GM12878 (cell line): ENCODE data around the gene TOMT. TPM values are rescaled to one million over a fixed set of nuclear protein-coding genes. Genes with fewer than 3 reads are reported as not detected.

Source experiments
- ATAC-seq: fragments of 200-7000 bp; cut with Tn5 transposase; 3 replicates; pipeline ENCODE4 v1.9.1; 2020; ENCODE audit warnings: mild to moderate bottlenecking, moderate library complexity
- BruUV-seq: library from RNA; stranded (reverse); fragments of 400-500 nt; replicated peaks from 2 replicates; lab custom pipeline; 2021; lab: Mats Ljungman, UMichigan
- CTCF ChIA-PET: fragments of 300-600 bp; sonication (Branson Sonifier 250); formaldehyde crosslinking; extraction: SDS; loops from one replicate; lab custom pipeline; 2021; ENCODE audit warnings: inconsistent platforms; lab: Yijun Ruan, JAX
- POLR2A ChIA-PET: fragments of 350-600 bp; formaldehyde crosslinking; extraction: SDS; loops from one replicate; lab custom pipeline; 2021; ENCODE audit warnings: inconsistent platforms; lab: Charles Lee
- RAD21 ChIA-PET: fragments of 300-600 bp; sonication (Branson Sonifier 250); formaldehyde crosslinking; loops from one replicate; lab custom pipeline; 2023; ENCODE audit warnings: antibody characterized with exemption; ENCODE audit not compliant: unreplicated experiment; lab: Charles Lee
- SMC1A ChIA-PET: fragments of 300-600 bp; sonication (Branson Sonifier 250); formaldehyde crosslinking; loops from one replicate; lab custom pipeline; 2023; ENCODE audit not compliant: unreplicated experiment, uncharacterized antibody; lab: Charles Lee
- DNase-seq: peaks from one replicate; pipeline ENCODE4 v3.0.0-alpha.2; 2011; ENCODE audit warnings: low read depth, low spot score
- FAIRE-seq: peaks from 3 replicates; lab custom pipeline; 2011; peaks lifted over from hg19 to GRCh38; lab: Jason Lieb, UNC
- H2AFZ ChIP-seq: 2 replicates; pipeline ENCODE4 v1.6.0; 2011; ENCODE audit warnings: low read depth, low read length, control low read depth; ENCODE audit not compliant: control insufficient read depth
- H3K27ac ChIP-seq: 2 replicates; pipeline ENCODE4 v1.5.1; 2011; ENCODE audit warnings: control low read depth; ENCODE audit not compliant: control insufficient read depth, insufficient read depth
- H3K27me3 ChIP-seq, 2 experiments: replicated peaks in 1 of 2; 2 replicates each; pipeline versions ENCODE4 v1.6.0 to v1.6.1; 2011; ENCODE audit warnings: low read length in 1 of 2; ENCODE audit not compliant: control insufficient read depth in 2 of 2, insufficient read depth in 2 of 2
- H3K36me3 ChIP-seq, 2 experiments: 2 replicates each; pipeline ENCODE4 v1.5.1; 2011; ENCODE audit warnings: low read length in 1 of 2; ENCODE audit not compliant: control insufficient read depth in 2 of 2, insufficient read depth in 2 of 2
- H3K4me1 ChIP-seq: 2 replicates; pipeline ENCODE4 v1.6.1; 2011; ENCODE audit warnings: mild to moderate bottlenecking, low read length, moderate library complexity, mixed read lengths; ENCODE audit not compliant: control insufficient read depth, insufficient read depth
- H3K4me2 ChIP-seq: 2 replicates; pipeline ENCODE4 v1.6.0; 2011; ENCODE audit warnings: control low read depth; ENCODE audit not compliant: control insufficient read depth, insufficient read depth
- H3K4me3 ChIP-seq: fragments of 200-600 bp; sonication (generic); 2 replicates; pipeline ENCODE4 v1.5.1; 2016
- H3K79me2 ChIP-seq: 2 replicates; pipeline ENCODE4 v1.6.0; 2011; ENCODE audit warnings: low read length; ENCODE audit not compliant: control insufficient read depth, insufficient read depth
- H3K9ac ChIP-seq: 2 replicates; pipeline ENCODE4 v1.8.0; 2011; ENCODE audit warnings: low read length, control low read depth, mixed read lengths; ENCODE audit not compliant: control insufficient read depth, insufficient read depth
- H3K9me3 ChIP-seq: replicated peaks from 3 replicates; pipeline ENCODE4 v1.5.1; 2011; ENCODE audit warnings: mild to moderate bottlenecking, low read length; ENCODE audit not compliant: control insufficient read depth, insufficient read depth
- H4K20me1 ChIP-seq: 2 replicates; pipeline ENCODE4 v1.6.0; 2011; ENCODE audit not compliant: control insufficient read depth, insufficient read depth
- ATF7 ChIP-seq: fragments of 450-650 bp; IDR thresholded peaks from 2 replicates; pipeline ENCODE4 v1.6.1; 2016; ENCODE audit warnings: low read depth, mild to moderate bottlenecking
- BACH1 ChIP-seq: fragments of 450-650 bp; IDR thresholded peaks from 2 replicates; pipeline ENCODE4 v1.6.1; 2017; ENCODE audit warnings: mild to moderate bottlenecking, borderline replicate concordance
- CBFB ChIP-seq: IDR thresholded peaks from 2 replicates; pipeline ENCODE4 v1.6.1; 2016; ENCODE audit warnings: antibody characterized with exemption, low read depth
- DPF2 ChIP-seq: fragments of 450-650 bp; IDR thresholded peaks from 2 replicates; pipeline ENCODE4 v1.6.1; 2017; ENCODE audit warnings: mild to moderate bottlenecking
- GABPA ChIP-seq: IDR thresholded peaks from 2 replicates; pipeline ENCODE4 v1.6.1; 2014; ENCODE audit warnings: antibody characterized with exemption, low read depth, mild to moderate bottlenecking, inconsistent platforms
- HDAC6 ChIP-seq: fragments of 200-600 bp; sonication (generic); IDR thresholded peaks from one replicate; pipeline ENCODE4 v1.8.0; 2017; ENCODE audit warnings: antibody characterized with exemption; ENCODE audit not compliant: unreplicated experiment
- JUNB ChIP-seq: IDR thresholded peaks from 2 replicates; pipeline ENCODE4 v1.6.1; 2016; ENCODE audit warnings: antibody characterized with exemption, mild to moderate bottlenecking
- KDM1A ChIP-seq: fragments of 200-600 bp; sonication (generic); IDR thresholded peaks from 2 replicates; pipeline ENCODE4 v1.6.1; 2016; ENCODE audit warnings: borderline replicate concordance
- NFIC ChIP-seq: IDR thresholded peaks from 2 replicates; pipeline ENCODE4 v1.6.1; 2012; ENCODE audit warnings: low read depth, mild to moderate bottlenecking, inconsistent platforms, low read length, moderate library complexity
- POLR2AphosphoS2 ChIP-seq: IDR thresholded peaks from 2 replicates; pipeline ENCODE4 v1.6.1; 2011; ENCODE audit warnings: low read depth, mild to moderate bottlenecking, low read length, improper control_type of control experiment, moderate library complexity
- POU2F2 ChIP-seq: IDR thresholded peaks from 3 replicates; pipeline ENCODE4 v1.6.1; 2011; ENCODE audit warnings: low read depth, mild to moderate bottlenecking, low read length, borderline replicate concordance
- SUPT20H ChIP-seq: IDR thresholded peaks from 2 replicates; pipeline ENCODE4 v1.6.1; 2011; ENCODE audit warnings: low read depth, mild to moderate bottlenecking, low read length, moderate library complexity, borderline replicate concordance; ENCODE audit not compliant: control insufficient read depth
- TARDBP ChIP-seq: IDR thresholded peaks from 2 replicates; pipeline ENCODE4 v1.6.1; 2016; ENCODE audit warnings: borderline replicate concordance
- WGBS: methylation state at CpG from one replicate; pipeline ENCODE4 v1.1.6; 2016; ENCODE audit warnings: low lambda C conversion rate; ENCODE audit not compliant: insufficient replicate concordance, insufficient coverage; ENCODE audit errors: missing lambda C conversion rate; 5-methylcytosine and 5-hydroxymethylcytosine counted together
- in situ Hi-C: fragments of 300-500 bp; cut with MboI; formaldehyde crosslinking; loops from 9 replicates; pipeline ENCODE4 v1.14.3; 2018; ENCODE audit warnings: mixed read lengths
- intact Hi-C: fragments of 100-400 bp; cut with micrococcal nuclease; formaldehyde crosslinking; loops from one replicate; pipeline ENCODE4 v1.14.2; 2022; ENCODE audit not compliant: unreplicated experiment
- polyA plus RNA-seq, 11 experiments: library from polyadenylated mRNA; depleted of rRNA in 4 of 11; unstranded in 6 of 11; stranded (reverse) in 5 of 11; fragments of >200 nt; fragmentation: Nextera tagmentation in 4 of 11; fragmentation: Illumina TruSeq in 1 of 11; extraction: Ambion mirVana in 4 of 11; extraction: Trizol in 1 of 11; gene quantifications; 1 replicate in 1 of 11; 2 replicates in 10 of 11; pipeline versions ENCODE4 v1.2.1 to v1.2.3, GENCODE V29; 2011 to 2016; ENCODE audit warnings: inconsistent platforms in 2 of 11, missing spikeins in 2 of 11, low read depth in 1 of 11
- total RNA-seq, 4 experiments: library from RNA; depleted of rRNA in 3 of 4; stranded (reverse); fragments of >200 nt in 3 of 4; fragmentation: Illumina TruSeq in 1 of 4; extraction: Trizol in 1 of 4; gene quantifications; 2 replicates each; pipeline versions ENCODE4 v1.2.1 to v1.2.3, GENCODE V29; 2013 to 2021
- TF ChIP-seq, protein P1 (sequence below): fragments of 150-350 bp; IDR thresholded peaks from 2 replicates; pipeline ENCODE4 v1.6.1; 2016; ENCODE audit warnings: low read depth, low read length
- TF ChIP-seq, protein P2 (sequence below): fragments of 450-650 bp; IDR thresholded peaks from 2 replicates; pipeline ENCODE4 v1.6.1; 2018; ENCODE audit warnings: borderline replicate concordance, mild to moderate bottlenecking; ENCODE audit not compliant: partially characterized antibody
- TF ChIP-seq, protein P3 (sequence below): IDR thresholded peaks from 2 replicates; pipeline ENCODE4 v1.6.1; 2011; ENCODE audit warnings: low read depth, mild to moderate bottlenecking, low read length, moderate library complexity, borderline replicate concordance; ENCODE audit errors: extremely low read depth
- TF ChIP-seq, protein P4 (sequence below): IDR thresholded peaks from 2 replicates; pipeline ENCODE4 v1.6.1; 2011; ENCODE audit warnings: borderline replicate concordance, low read depth, mild to moderate bottlenecking, moderate library complexity, mixed read lengths, low read length; ENCODE audit not compliant: insufficient read depth; ENCODE audit errors: extremely low read length

The TOMT gene
- total and polyA plus RNA-seq, 10 of the 15 experiments (the other 5 are each of a cell fraction or from before 2014, with no cell fraction given), result not detected

DNA sequence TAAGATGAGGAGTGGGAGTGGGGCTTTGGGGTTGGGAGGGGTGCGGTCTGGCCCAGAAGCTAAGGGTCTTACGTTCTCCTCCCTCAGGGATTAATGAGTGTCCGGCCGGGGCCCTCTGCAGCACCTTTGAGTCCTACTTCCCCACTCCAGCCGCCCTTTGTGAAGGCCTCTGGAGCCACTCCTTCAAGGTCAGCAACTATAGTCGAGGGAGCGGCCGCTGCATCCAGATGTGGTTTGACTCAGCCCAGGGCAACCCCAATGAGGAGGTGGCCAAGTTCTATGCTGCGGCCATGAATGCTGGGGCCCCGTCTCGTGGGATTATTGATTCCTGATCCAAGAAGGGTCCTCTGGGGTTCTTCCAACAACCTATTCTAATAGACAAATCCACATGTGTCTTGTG, 33.8 kb downstream of the TOMT start (continued):
- TF ChIP-seq, protein P1, sequence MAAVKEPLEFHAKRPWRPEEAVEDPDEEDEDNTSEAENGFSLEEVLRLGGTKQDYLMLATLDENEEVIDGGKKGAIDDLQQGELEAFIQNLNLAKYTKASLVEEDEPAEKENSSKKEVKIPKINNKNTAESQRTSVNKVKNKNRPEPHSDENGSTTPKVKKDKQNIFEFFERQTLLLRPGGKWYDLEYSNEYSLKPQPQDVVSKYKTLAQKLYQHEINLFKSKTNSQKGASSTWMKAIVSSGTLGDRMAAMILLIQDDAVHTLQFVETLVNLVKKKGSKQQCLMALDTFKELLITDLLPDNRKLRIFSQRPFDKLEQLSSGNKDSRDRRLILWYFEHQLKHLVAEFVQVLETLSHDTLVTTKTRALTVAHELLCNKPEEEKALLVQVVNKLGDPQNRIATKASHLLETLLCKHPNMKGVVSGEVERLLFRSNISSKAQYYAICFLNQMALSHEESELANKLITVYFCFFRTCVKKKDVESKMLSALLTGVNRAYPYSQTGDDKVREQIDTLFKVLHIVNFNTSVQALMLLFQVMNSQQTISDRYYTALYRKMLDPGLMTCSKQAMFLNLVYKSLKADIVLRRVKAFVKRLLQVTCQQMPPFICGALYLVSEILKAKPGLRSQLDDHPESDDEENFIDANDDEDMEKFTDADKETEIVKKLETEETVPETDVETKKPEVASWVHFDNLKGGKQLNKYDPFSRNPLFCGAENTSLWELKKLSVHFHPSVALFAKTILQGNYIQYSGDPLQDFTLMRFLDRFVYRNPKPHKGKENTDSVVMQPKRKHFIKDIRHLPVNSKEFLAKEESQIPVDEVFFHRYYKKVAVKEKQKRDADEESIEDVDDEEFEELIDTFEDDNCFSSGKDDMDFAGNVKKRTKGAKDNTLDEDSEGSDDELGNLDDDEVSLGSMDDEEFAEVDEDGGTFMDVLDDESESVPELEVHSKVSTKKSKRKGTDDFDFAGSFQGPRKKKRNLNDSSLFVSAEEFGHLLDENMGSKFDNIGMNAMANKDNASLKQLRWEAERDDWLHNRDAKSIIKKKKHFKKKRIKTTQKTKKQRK, result no peak
- no peak for TF ChIP-seq KDM1A
- no peak for TF ChIP-seq BACH1
- no peak for TF ChIP-seq POLR2AphosphoS2
- no peak for TF ChIP-seq DPF2
- TF ChIP-seq HDAC6, result no peak
- TF ChIP-seq TARDBP, result no peak
- TF ChIP-seq NFIC, result no peak
- TF ChIP-seq CBFB, result no peak

DNA sequence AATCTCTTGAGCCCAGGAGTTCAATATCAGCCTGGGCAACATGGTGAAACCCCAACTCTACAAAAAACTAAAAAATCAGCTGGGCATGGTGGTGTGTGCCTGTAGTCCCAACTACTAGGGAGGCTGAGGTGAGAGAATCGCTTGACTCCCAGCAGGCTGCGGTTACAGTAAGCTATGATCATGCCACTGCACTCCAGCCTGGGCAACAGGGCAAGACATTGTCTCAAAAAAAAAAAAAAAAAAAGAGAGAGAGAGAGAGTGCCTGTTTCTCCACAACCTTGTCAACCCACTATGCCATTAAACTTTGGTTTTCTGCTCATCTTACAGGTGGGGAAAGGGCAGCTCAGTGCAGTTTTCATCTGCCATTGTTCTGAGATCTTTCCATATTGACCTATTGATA, 34.9 kb downstream of the TOMT start:
- no peak overlapping the region for H3K4me2 ChIP-seq
- in situ Hi-C loops, result loop anchor here (5.0 kb wide), 1 partner anchor 118 kb away; no protein-coding TSS in a partner anchor
- BruUV-seq, result no TSS peak
- no peak overlapping the region for H3K9ac ChIP-seq
- H3K27me3 ChIP-seq, result no peaks in the 10 kb centered on the region; a peak in 1 of 4 replicates
- no peaks in the 10 kb centered on the region for H4K20me1 ChIP-seq
- peaks cover 2% of the 10 kb centered on the region; the same call in 1 of the 3 replicates for H3K9me3 ChIP-seq
- intact Hi-C loops, result loop anchor here (5.0 kb wide), 1 partner anchor 292 kb away; the partner anchor contains the start of gene CLPB
- DNase-seq (no peak), ATAC-seq (no peak), FAIRE-seq (no peak)
- no peaks in the 10 kb centered on the region for H3K36me3 ChIP-seq
- no peak overlapping the region for H2AFZ ChIP-seq
- H3K4me3 ChIP-seq, result no peak overlapping the region
- 57% methylated on average over 2 of the region's 2 CpGs for whole genome bisulfite sequencing
- ChIA-PET CTCF (interaction anchor here (1.0 to 2.1 kb wide), 2 partner anchors 49 to 116 kb away, joined by 3 to 5 read pairs; no protein-coding TSS in a partner anchor), RAD21 (no interaction called here), SMC1A (interaction anchor here (1.1 to 1.4 kb wide), 2 partner anchors 115 to 163 kb away, joined by 5 to 6 read pairs; no protein-coding TSS in a partner anchor), POLR2A (no interaction called here)
- H3K79me2 ChIP-seq, result no peaks in the 10 kb centered on the region
- H3K4me1 ChIP-seq, result no peaks in the 10 kb centered on the region
- no peak overlapping the region for H3K27ac ChIP-seq
- TF ChIP-seq, protein P2, sequence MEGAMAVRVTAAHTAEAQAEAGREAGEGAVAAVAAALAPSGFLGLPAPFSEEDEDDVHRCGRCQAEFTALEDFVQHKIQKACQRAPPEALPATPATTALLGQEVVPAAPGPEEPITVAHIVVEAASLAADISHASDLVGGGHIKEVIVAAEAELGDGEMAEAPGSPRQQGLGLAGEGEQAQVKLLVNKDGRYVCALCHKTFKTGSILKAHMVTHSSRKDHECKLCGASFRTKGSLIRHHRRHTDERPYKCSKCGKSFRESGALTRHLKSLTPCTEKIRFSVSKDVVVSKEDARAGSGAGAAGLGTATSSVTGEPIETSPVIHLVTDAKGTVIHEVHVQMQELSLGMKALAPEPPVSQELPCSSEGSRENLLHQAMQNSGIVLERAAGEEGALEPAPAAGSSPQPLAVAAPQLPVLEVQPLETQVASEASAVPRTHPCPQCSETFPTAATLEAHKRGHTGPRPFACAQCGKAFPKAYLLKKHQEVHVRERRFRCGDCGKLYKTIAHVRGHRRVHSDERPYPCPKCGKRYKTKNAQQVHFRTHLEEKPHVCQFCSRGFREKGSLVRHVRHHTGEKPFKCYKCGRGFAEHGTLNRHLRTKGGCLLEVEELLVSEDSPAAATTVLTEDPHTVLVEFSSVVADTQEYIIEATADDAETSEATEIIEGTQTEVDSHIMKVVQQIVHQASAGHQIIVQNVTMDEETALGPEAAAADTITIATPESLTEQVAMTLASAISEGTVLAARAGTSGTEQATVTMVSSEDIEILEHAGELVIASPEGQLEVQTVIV, result no peak
- TF ChIP-seq HDAC6 (no peak), SUPT20H (no peak), DPF2 (no peak), GABPA (no peak), ATF7 (no peak), POU2F2 (no peak), JUNB (no peak)
- TF ChIP-seq, protein P3, sequence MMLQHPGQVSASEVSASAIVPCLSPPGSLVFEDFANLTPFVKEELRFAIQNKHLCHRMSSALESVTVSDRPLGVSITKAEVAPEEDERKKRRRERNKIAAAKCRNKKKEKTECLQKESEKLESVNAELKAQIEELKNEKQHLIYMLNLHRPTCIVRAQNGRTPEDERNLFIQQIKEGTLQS, result no peak
- TF ChIP-seq, protein P4, sequence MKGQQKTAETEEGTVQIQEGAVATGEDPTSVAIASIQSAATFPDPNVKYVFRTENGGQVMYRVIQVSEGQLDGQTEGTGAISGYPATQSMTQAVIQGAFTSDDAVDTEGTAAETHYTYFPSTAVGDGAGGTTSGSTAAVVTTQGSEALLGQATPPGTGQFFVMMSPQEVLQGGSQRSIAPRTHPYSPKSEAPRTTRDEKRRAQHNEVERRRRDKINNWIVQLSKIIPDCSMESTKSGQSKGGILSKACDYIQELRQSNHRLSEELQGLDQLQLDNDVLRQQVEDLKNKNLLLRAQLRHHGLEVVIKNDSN, result no peak
